ENCODE results near the gene CYTH3.

CYTH3 gene

GRCh38 chr7:6260291-6261187 lies 11.9 kb downstream of the CYTH3 start:
- Histone ChIP-seq H3K79me2 (peaks cover 9% of the 10 kb centered on the region), H3K9me3 (ENCODE audit: control insufficient read depth, low read length) (no peaks in the 10 kb centered on the region), H3K27ac (peak overlapping the region; percentile 17), H3K27me3 (ENCODE audit: control insufficient read depth, insufficient read depth, low read length) (no peaks in the 10 kb centered on the region), H2AFZ (no peak overlapping the region), H3K9ac (no peak overlapping the region), H3K4me1 (peaks cover 5% of the 10 kb centered on the region), H3K4me2 (ENCODE audit: low read length) (no peak overlapping the region), H3K36me3 (ENCODE audit: control insufficient read depth, insufficient read depth, low read length) (no peaks in the 10 kb centered on the region), H3K4me3 (ENCODE audit: low read depth, low read length) (no peak overlapping the region)
- TF ChIP-seq, protein P1, sequence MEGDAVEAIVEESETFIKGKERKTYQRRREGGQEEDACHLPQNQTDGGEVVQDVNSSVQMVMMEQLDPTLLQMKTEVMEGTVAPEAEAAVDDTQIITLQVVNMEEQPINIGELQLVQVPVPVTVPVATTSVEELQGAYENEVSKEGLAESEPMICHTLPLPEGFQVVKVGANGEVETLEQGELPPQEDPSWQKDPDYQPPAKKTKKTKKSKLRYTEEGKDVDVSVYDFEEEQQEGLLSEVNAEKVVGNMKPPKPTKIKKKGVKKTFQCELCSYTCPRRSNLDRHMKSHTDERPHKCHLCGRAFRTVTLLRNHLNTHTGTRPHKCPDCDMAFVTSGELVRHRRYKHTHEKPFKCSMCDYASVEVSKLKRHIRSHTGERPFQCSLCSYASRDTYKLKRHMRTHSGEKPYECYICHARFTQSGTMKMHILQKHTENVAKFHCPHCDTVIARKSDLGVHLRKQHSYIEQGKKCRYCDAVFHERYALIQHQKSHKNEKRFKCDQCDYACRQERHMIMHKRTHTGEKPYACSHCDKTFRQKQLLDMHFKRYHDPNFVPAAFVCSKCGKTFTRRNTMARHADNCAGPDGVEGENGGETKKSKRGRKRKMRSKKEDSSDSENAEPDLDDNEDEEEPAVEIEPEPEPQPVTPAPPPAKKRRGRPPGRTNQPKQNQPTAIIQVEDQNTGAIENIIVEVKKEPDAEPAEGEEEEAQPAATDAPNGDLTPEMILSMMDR (IDR thresholded peaks at IDR 0.05) = no peak

DNA sequence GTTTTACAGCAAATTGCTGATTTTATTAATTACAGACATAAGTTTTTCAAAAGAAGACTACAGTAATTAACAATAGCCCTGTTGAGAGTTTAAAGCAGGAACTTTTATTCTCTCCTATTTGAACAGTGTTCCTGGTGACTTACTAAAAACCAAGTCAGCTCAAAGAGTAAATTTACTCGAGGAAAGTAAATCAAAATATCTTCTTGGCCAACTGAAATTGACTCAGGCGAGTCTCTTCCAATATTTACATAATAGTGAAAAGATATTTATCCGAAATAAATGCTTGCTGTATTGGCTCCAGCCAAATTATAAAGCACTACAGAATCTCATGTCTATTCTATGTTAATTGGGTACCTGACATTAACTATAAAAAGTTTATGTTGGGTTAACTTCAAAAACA lies 13.2 kb downstream of the CYTH3 start:
- Histone ChIP-seq H3K4me1 (no peaks in the 10 kb centered on the region), H3K9me3 (ENCODE audit: control insufficient read depth, low read length) (no peaks in the 10 kb centered on the region), H3K27ac (peak overlapping the region; percentile 37), H3K9ac (no peak overlapping the region), H3K4me3 (ENCODE audit: low read depth, low read length) (no peak overlapping the region), H3K36me3 (ENCODE audit: control insufficient read depth, insufficient read depth, low read length) (no peaks in the 10 kb centered on the region), H3K27me3 (ENCODE audit: control insufficient read depth, insufficient read depth, low read length) (no peaks in the 10 kb centered on the region), H2AFZ (no peak overlapping the region), H3K4me2 (ENCODE audit: low read length) (no peak overlapping the region), H3K79me2 (peaks cover 10% of the 10 kb centered on the region)
- TF ChIP-seq, protein P1 (IDR thresholded peaks at IDR 0.05) = no peak

- H3K79me2 ChIP-seq = peaks cover 10% of the 10 kb centered on the region
- TF ChIP-seq, protein P1 (IDR thresholded peaks at IDR 0.05) = no peak
- H3K9me3 ChIP-seq (ENCODE audit: control insufficient read depth, low read length) = no peaks in the 10 kb centered on the region
- no peak overlapping the region for H3K9ac ChIP-seq
- no peaks in the 10 kb centered on the region for H3K36me3 ChIP-seq (ENCODE audit: control insufficient read depth, insufficient read depth, low read length)
- no peaks in the 10 kb centered on the region for H3K4me1 ChIP-seq
- H3K4me3 ChIP-seq (ENCODE audit: low read depth, low read length) = no peak overlapping the region
- H3K27ac ChIP-seq = peak overlapping the region; percentile 37
- no peak overlapping the region for H3K4me2 ChIP-seq (ENCODE audit: low read length)
- no peaks in the 10 kb centered on the region for H3K27me3 ChIP-seq (ENCODE audit: control insufficient read depth, insufficient read depth, low read length)
- no peak overlapping the region for H2AFZ ChIP-seq
These were observed 13.8 kb downstream of the CYTH3 start for GRCh38 chr7:6258440-6259182.

DNA sequence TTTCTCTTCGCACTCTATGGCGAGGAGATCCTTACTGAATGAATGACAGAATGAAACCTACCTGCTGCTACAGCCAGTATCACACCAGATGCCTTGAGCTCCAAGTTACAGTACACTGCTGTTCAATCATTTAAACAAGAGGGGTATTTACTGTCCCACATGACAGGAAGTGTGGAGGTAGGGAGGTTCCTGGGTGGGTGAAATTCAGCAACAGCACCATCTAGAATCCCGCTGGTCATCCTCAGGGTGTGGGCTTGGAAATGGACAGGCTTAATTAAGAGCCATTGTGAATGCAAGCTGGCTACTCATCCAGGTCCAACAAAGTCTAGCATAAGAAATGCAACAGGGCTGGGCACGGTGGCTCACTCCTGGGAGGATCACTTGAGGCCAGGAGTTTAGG lies 14.7 kb downstream of the CYTH3 start:
- Histone ChIP-seq H3K9me3 (ENCODE audit: control insufficient read depth, low read length) (no peaks in the 10 kb centered on the region), H3K4me1 (no peaks in the 10 kb centered on the region), H3K9ac (no peak overlapping the region), H3K27me3 (ENCODE audit: control insufficient read depth, insufficient read depth, low read length) (no peaks in the 10 kb centered on the region), H3K4me2 (ENCODE audit: low read length) (no peak overlapping the region), H3K36me3 (ENCODE audit: control insufficient read depth, insufficient read depth, low read length) (no peaks in the 10 kb centered on the region), H3K27ac (no peak overlapping the region), H3K4me3 (ENCODE audit: low read depth, low read length) (no peak overlapping the region), H2AFZ (no peak overlapping the region), H3K79me2 (peaks cover 14% of the 10 kb centered on the region)
- TF ChIP-seq, protein P1 (IDR thresholded peaks at IDR 0.05) = no peak
